Measurements from ENCODE around the gene ADCK2. TPM values are rescaled to one million over a fixed set of nuclear protein-coding genes. Genes with fewer than 3 reads are reported as not detected.

ADCK2 gene
- total and polyA plus RNA-seq, 9 of the 15 experiments (the other 6 are each of a cell fraction or from before 2014, with no cell fraction given): 0.08 to 14.3 (median 9.7) TPM

DNA sequence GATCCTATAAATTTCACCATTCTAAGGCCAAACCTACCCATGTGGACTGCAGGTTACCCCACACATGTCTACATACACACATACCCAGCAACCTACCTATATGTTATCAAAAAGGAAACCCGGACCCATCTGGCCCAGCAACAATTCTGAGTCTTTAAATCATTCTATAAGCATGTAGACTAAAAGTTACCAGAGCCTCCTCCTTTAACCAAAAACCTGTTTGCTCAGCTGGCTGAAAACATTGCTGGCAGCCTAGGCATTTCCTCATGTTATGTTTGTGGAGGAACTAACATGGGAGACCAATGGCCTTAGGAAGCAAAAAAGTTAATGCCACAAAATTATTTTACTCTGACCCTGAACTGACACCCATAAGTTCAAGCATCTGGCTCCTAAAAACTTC is 5.3 kb upstream of the ADCK2 start (continued):
- TF ChIP-seq, protein P1, sequence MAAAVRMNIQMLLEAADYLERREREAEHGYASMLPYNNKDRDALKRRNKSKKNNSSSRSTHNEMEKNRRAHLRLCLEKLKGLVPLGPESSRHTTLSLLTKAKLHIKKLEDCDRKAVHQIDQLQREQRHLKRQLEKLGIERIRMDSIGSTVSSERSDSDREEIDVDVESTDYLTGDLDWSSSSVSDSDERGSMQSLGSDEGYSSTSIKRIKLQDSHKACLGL (CRISPR knock-in tag; IDR thresholded peaks at IDR 0.05; ENCODE audit: borderline replicate concordance, poor library complexity, severe bottlenecking): no peak
- TF ChIP-seq GABPB1 (CRISPR knock-in tag; IDR thresholded peaks at IDR 0.05): no peak
- TF ChIP-seq ZNF644 (tag; IDR thresholded peaks at IDR 0.05; ENCODE audit: low read depth): no peak
- no peak for TF ChIP-seq PURB (CRISPR knock-in tag; IDR thresholded peaks at IDR 0.05; ENCODE audit: low read depth)
- TF ChIP-seq SMARCA4 (IDR thresholded peaks at IDR 0.05): no peak
- no peak for TF ChIP-seq ADNP (tag; IDR thresholded peaks at IDR 0.05)

DNA sequence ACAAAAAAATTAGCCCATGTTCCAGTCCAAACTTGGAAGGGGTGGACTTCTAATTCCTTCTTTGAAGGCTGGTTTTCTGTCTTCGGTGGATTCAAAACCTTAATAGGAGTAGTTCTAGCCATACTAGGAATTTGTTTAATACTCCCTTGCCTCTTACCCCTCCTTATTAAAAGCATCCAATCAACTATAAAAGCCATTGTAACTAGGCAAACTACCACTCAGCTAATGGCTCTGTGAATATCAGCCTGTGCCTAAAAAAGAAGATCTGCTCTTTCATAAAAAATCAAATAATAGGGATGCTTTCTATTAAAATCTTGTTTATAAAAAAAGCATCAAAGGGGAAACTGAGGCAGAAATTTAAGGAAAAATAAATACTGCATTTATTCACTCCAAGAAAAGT is 4.1 kb upstream of the ADCK2 start:
- Histone ChIP-seq H3K9ac (ENCODE audit: insufficient read depth in 1 of 2, low read depth in 2 of 2, low read length in 2 of 2) (no peak overlapping the region), H3K4me2 (ENCODE audit: insufficient read depth, low read length) (no peak overlapping the region), H3K79me2 (ENCODE audit: control insufficient read depth, insufficient read depth, low read length) (no peaks in the 10 kb centered on the region), H3K4me1 (replicated peaks in 1 of 2; ENCODE audit: control insufficient read depth in 2 of 2, insufficient read depth in 2 of 2, low read length in 2 of 2) (peaks cover 15 to 27% of the 10 kb centered on the region in 2 experiments; a peak in 4 of 5 replicates), H3K9me3 (replicated peaks; ENCODE audit: control insufficient read depth, insufficient read depth, low read depth, low read length) (no peaks in the 10 kb centered on the region), H2AFZ (ENCODE audit: low read depth, low read length) (no peak overlapping the region), H3K9me1 (ENCODE audit: control insufficient read depth, insufficient read depth, low read length) (no peaks in the 10 kb centered on the region), H3K27me3 (ENCODE audit: control insufficient read depth in 2 of 2, insufficient read depth in 2 of 2, low read length in 2 of 2) (peaks cover 7% of the 10 kb centered on the region in 2 experiments; a peak in 4 of 5 replicates), H3K36me3 (ENCODE audit: control insufficient read depth, insufficient read depth, low read length) (no peaks in the 10 kb centered on the region), H3K4me3 (no peak overlapping the region), H4K20me1 (replicated peaks; ENCODE audit: control insufficient read depth, insufficient read depth, low read length) (no peaks in the 10 kb centered on the region), H3K27ac (ENCODE audit: extremely low read depth, low read depth, low read length) (no peak overlapping the region)
- no peak for FAIRE-seq
- in situ Hi-C loops (cut with MboI): no loop called here
- no peak for ATAC-seq
- POLR2A ChIA-PET: interaction anchor here (0.8 to 2.4 kb wide), 4 partner anchors 9 to 1043 kb away, joined by 3 to 9 read pairs (median 4); partner anchors contain the start of gene MRPS33
- DNase-seq (ENCODE audit: extremely low read depth in 1 of 4, low spot score in 3 of 4): no peak
- no TSS peak for BruUV-seq (replicated peaks)
- 4% methylated on average over 1 of the region's 1 CpG for WGBS (ENCODE audit: insufficient coverage, low coverage, missing lambda C conversion rate)
- CTCF ChIA-PET (ENCODE audit: low intra/inter-chr PET ratio): no interaction called here
- intact Hi-C loops (cut with micrococcal nuclease): no loop called here
- no peak for TF ChIP-seq ZFX (CRISPR knock-in tag; IDR thresholded peaks at IDR 0.05)
